Measurements from ENCODE around the gene SCN4A. TPM values are rescaled to one million over a fixed set of nuclear protein-coding genes. Genes with fewer than 3 reads are reported as not detected.
A peak's percentile ranks its signal among the peaks of the same experiment; 100 is the strongest.

The SCN4A gene
- total and polyA plus RNA-seq, 2 of the 13 experiments (the other 11 are each of a cell fraction or from before 2014, with no cell fraction given), result 0.02 to 0.03 TPM

GRCh38 chr17:63986821-63987220 lies 14.1 kb upstream of the SCN4A start:
- Histone ChIP-seq H3K9me3 (ENCODE audit: low read length) (peaks cover 4% of the 10 kb centered on the region), H3K9ac (ENCODE audit: insufficient read depth, low read depth, low read length) (no peak overlapping the region), H3K27me3 (ENCODE audit: control insufficient read depth in 1 of 2, insufficient read depth in 2 of 2, low read length in 2 of 2) (peaks cover 16 to 51% of the 10 kb centered on the region in 2 experiments; a peak in 4 of 5 replicates), H3K79me2 (ENCODE audit: insufficient read depth, low read length) (no peaks in the 10 kb centered on the region), H3K27ac (ENCODE audit: extremely low read length, insufficient read depth, low read length) (no peak overlapping the region), H3K4me2 (ENCODE audit: low read depth, low read length) (peak overlapping the region; percentile 2; the same call in 1 of the 2 replicates), H4K20me1 (ENCODE audit: insufficient read depth, low read length) (no peaks in the 10 kb centered on the region), H3K36me3 (replicated peaks in 1 of 2; ENCODE audit: control insufficient read depth in 1 of 2, insufficient read depth in 2 of 2, low read length in 2 of 2) (no peaks in the 10 kb centered on the region), H3K4me3 (replicated peaks in 1 of 3; ENCODE audit: insufficient read depth in 1 of 3, low read depth in 2 of 3, low read length in 3 of 3) (no peak overlapping the region; a peak in 1 of 6 replicates), H3K4me1 (ENCODE audit: insufficient read depth, low read length) (peaks cover 27% of the 10 kb centered on the region), H2AFZ (ENCODE audit: low read length) (no peak overlapping the region)
- no TSS peak for BruUV-seq (replicated peaks)
- ChIA-PET POLR2A (no interaction called here), CTCF (ENCODE audit: low intra/inter-chr PET ratio, low total read pairs) (no interaction called here)
- ATAC-seq, result no peak
- intact Hi-C loops (cut with micrococcal nuclease; ENCODE audit: unreplicated experiment), result no loop called here
- FAIRE-seq, result peak; percentile 43
- in situ Hi-C loops (cut with HindIII; ENCODE audit: extremely low pct_ligation_motif_present, low pct_unique_long_range_greater_than_20kb), result no loop called here
- DNase-seq (ENCODE audit: low spot score), result no peak
- TF ChIP-seq ZNF879 (CRISPR knock-in tag; IDR thresholded peaks at IDR 0.05), result no peak
- TF ChIP-seq PATZ1 (CRISPR knock-in tag; IDR thresholded peaks at IDR 0.05), result peak; percentile 68
- no peak for TF ChIP-seq FOXA1 (IDR thresholded peaks at IDR 0.05)
- 0 out of 2 replicates have a peak, but pooled peaks have one; percentile 24 for TF ChIP-seq FOXA1 (CRISPR knock-in tag; IDR thresholded peaks at IDR 0.05)
- 3% methylated on average over 3 of the region's 3 CpGs for WGBS (ENCODE audit: low lambda C conversion rate)

GRCh38 chr17:63985387-63986140 lies 12.8 kb upstream of the SCN4A start:
- peak; percentile 7; the same call in 2 of the 3 replicates for ATAC-seq
- H3K9ac ChIP-seq (ENCODE audit: insufficient read depth, low read depth, low read length), result no peak overlapping the region
- H3K27ac ChIP-seq (ENCODE audit: extremely low read length, insufficient read depth, low read length), result no peak overlapping the region
- H3K27me3 ChIP-seq (ENCODE audit: control insufficient read depth in 1 of 2, insufficient read depth in 2 of 2, low read length in 2 of 2), result peaks cover 14 to 46% of the 10 kb centered on the region in 2 experiments; a peak in 4 of 5 replicates
- no peak overlapping the region for H3K4me3 ChIP-seq (replicated peaks in 1 of 3; ENCODE audit: insufficient read depth in 1 of 3, low read depth in 2 of 3, low read length in 3 of 3)
- CTCF ChIA-PET (ENCODE audit: low intra/inter-chr PET ratio, low total read pairs), result interaction anchor here (1.2 kb wide), 1 partner anchor 66 kb away, joined by 5 read pairs; the partner anchor contains the start of gene GH1
- no TSS peak for BruUV-seq (replicated peaks)
- H3K79me2 ChIP-seq (ENCODE audit: insufficient read depth, low read length), result no peaks in the 10 kb centered on the region
- H3K4me2 ChIP-seq (ENCODE audit: low read depth, low read length), result no peak overlapping the region
- DNase-seq (ENCODE audit: low spot score), result no peak
- H4K20me1 ChIP-seq (ENCODE audit: insufficient read depth, low read length), result no peaks in the 10 kb centered on the region
- POLR2A ChIA-PET, result no interaction called here
- peaks cover 36% of the 10 kb centered on the region for H3K4me1 ChIP-seq (ENCODE audit: insufficient read depth, low read length)
- 52% methylated on average over 11 of the region's 13 CpGs for WGBS (ENCODE audit: low lambda C conversion rate)
- FAIRE-seq, result no peak
- intact Hi-C loops (cut with micrococcal nuclease; ENCODE audit: unreplicated experiment), result no loop called here
- no peak overlapping the region for H2AFZ ChIP-seq (ENCODE audit: low read length)
- H3K9me3 ChIP-seq (ENCODE audit: low read length), result peaks cover 8% of the 10 kb centered on the region
- in situ Hi-C loops (cut with HindIII; ENCODE audit: extremely low pct_ligation_motif_present, low pct_unique_long_range_greater_than_20kb), result no loop called here
- no peaks in the 10 kb centered on the region for H3K36me3 ChIP-seq (replicated peaks in 1 of 2; ENCODE audit: control insufficient read depth in 1 of 2, insufficient read depth in 2 of 2, low read length in 2 of 2)
- no peak for TF ChIP-seq ZNF224 (CRISPR knock-in tag; IDR thresholded peaks at IDR 0.05)
- peak; percentile 46 for TF ChIP-seq CTCF (CRISPR knock-in tag; IDR thresholded peaks at IDR 0.05)
- no peak for TF ChIP-seq PCBP2 (optimal IDR thresholded peaks at IDR 0.05; ENCODE audit: low read depth, low read length, poor library complexity, severe bottlenecking)
- TF ChIP-seq KDM2A (CRISPR knock-in tag; IDR thresholded peaks at IDR 0.05; ENCODE audit: borderline replicate concordance, low read depth), result no peak; the same call in 1 of the 2 replicates
- TF ChIP-seq POLR2AphosphoS5 (IDR thresholded peaks at IDR 0.05; ENCODE audit: low read depth, low read length), result no peak
- TF ChIP-seq TFDP2 (CRISPR knock-in tag; IDR thresholded peaks at IDR 0.05), result no peak
- no peak for TF ChIP-seq PAWR (CRISPR knock-in tag; IDR thresholded peaks at IDR 0.05; ENCODE audit: borderline replicate concordance)

All from HepG2 (cell line).